ENCODE results near the gene MRPS27.

Gene MRPS27

DNA sequence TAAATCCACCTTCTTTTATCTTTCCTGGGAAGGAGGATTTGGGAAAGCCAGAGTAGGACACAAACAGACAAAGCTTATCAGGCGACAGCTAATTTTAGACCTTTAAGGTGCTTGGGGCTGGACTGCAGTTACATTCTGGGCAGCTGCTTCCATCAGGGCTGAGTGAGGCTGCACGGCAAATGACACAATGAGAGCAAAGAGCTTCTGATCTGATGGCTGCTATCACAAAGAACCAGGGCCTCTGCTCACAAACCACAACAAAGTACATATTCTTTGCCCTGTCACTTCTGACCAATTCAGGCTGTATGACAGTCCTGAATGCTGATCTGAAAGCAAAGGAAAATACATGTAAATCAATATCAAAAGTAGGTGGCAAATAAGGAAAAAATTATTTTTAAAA lies 93.1 kb downstream of the MRPS27 start:
- no peak for ATAC-seq (ENCODE audit: low read depth)
- no peaks in the 10 kb centered on the region for H3K9me3 ChIP-seq (ENCODE audit: severe bottlenecking)
- H3K4me3 ChIP-seq (ENCODE audit: severe bottlenecking): no peak overlapping the region
- TF ChIP-seq, protein P1, sequence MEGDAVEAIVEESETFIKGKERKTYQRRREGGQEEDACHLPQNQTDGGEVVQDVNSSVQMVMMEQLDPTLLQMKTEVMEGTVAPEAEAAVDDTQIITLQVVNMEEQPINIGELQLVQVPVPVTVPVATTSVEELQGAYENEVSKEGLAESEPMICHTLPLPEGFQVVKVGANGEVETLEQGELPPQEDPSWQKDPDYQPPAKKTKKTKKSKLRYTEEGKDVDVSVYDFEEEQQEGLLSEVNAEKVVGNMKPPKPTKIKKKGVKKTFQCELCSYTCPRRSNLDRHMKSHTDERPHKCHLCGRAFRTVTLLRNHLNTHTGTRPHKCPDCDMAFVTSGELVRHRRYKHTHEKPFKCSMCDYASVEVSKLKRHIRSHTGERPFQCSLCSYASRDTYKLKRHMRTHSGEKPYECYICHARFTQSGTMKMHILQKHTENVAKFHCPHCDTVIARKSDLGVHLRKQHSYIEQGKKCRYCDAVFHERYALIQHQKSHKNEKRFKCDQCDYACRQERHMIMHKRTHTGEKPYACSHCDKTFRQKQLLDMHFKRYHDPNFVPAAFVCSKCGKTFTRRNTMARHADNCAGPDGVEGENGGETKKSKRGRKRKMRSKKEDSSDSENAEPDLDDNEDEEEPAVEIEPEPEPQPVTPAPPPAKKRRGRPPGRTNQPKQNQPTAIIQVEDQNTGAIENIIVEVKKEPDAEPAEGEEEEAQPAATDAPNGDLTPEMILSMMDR (IDR thresholded peaks at IDR 0.05; ENCODE audit: poor library complexity, severe bottlenecking): no peak
- no peak overlapping the region for H3K27ac ChIP-seq (ENCODE audit: poor library complexity, severe bottlenecking)
- no peak for DNase-seq (ENCODE audit: low spot score)
- H3K36me3 ChIP-seq (ENCODE audit: low read depth): peaks cover 92% of the 10 kb centered on the region
- H3K27me3 ChIP-seq (ENCODE audit: insufficient read depth, poor library complexity, severe bottlenecking): no peaks in the 10 kb centered on the region
- no peaks in the 10 kb centered on the region for H3K4me1 ChIP-seq (ENCODE audit: insufficient read depth, poor library complexity, severe bottlenecking)

DNA sequence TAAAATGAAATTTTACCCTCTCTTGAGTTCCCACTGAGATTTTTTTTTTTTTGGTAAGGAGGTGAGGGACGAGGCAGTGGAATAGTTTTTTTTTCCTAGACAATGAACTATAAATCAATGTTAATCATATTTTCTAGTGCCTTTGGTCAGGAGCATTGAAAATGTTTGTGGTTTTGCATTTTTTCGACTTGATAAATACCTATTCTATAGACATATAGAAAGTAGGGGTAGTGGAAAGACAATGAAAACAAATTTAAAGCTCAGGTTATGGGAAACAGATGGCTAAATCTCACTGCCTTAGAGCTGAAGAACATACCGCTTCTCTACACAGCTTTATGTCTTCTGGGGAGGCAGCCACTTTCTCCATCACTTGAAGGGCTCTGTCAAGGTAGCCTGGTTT lies 94.3 kb downstream of the MRPS27 start:
- Histone ChIP-seq H3K27ac (ENCODE audit: poor library complexity, severe bottlenecking) (no peak overlapping the region), H3K4me1 (ENCODE audit: insufficient read depth, poor library complexity, severe bottlenecking) (no peaks in the 10 kb centered on the region), H3K36me3 (ENCODE audit: low read depth) (peaks cover 92% of the 10 kb centered on the region), H3K4me3 (ENCODE audit: severe bottlenecking) (no peak overlapping the region), H3K27me3 (ENCODE audit: insufficient read depth, poor library complexity, severe bottlenecking) (no peaks in the 10 kb centered on the region), H3K9me3 (ENCODE audit: severe bottlenecking) (no peaks in the 10 kb centered on the region)
- ATAC-seq (ENCODE audit: low read depth): no peak
- TF ChIP-seq, protein P1 (IDR thresholded peaks at IDR 0.05; ENCODE audit: poor library complexity, severe bottlenecking): no peak
- DNase-seq (ENCODE audit: low spot score): no peak

DNA sequence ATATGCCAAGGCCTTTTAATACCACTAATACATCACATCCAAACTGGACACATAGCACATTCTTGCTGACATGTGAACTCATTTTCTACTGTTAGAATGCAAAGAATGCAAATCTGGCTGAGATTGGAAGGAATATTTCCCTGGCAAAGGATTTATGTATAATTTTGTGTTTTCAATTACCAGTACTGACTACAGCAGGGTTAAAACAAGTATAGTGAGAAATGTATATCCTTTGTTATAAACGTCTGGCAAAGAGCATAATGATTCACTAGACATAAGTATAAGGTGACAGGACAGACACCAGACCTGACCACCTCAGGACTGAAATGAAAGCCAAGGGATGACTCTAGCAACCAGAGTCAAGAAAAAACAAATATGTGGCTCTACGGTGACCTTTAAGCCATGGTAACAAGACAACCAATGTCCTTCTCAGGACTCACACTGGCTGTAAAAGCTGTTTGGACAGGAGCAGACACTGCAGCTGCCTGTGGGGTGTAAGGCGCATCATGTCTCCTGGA lies 95.0 kb downstream of the MRPS27 start:
- Histone ChIP-seq H3K27me3 (ENCODE audit: insufficient read depth, poor library complexity, severe bottlenecking) (no peaks in the 10 kb centered on the region), H3K4me3 (ENCODE audit: severe bottlenecking) (no peak overlapping the region), H3K9me3 (ENCODE audit: severe bottlenecking) (no peaks in the 10 kb centered on the region), H3K36me3 (ENCODE audit: low read depth) (peaks cover 94% of the 10 kb centered on the region), H3K27ac (ENCODE audit: poor library complexity, severe bottlenecking) (no peak overlapping the region), H3K4me1 (ENCODE audit: insufficient read depth, poor library complexity, severe bottlenecking) (no peaks in the 10 kb centered on the region)
- DNase-seq (ENCODE audit: low spot score) (no peak), ATAC-seq (ENCODE audit: low read depth) (no peak)
- TF ChIP-seq, protein P1 (IDR thresholded peaks at IDR 0.05; ENCODE audit: poor library complexity, severe bottlenecking): no peak

DNA sequence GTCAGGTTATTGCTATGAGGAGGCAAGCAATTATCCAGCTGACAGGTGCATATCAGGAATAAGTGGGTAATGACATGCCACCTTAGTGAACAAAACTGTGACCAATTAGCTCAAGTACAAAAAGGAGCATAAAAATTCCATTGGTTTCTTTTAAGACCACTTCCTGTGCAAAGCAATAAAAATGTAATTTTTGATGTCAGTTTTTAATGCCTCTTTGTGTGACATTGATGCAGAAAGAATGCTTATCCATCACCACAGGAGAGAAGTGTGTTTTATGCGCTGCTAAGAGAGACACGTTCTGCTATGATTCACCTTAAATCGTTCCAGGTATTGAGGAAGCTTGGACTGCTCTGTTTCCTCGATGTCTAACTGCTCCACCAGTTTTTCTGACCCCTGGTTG lies 96.7 kb downstream of the MRPS27 start:
- H3K4me1 ChIP-seq (ENCODE audit: insufficient read depth, poor library complexity, severe bottlenecking): no peaks in the 10 kb centered on the region
- no peak overlapping the region for H3K4me3 ChIP-seq (ENCODE audit: severe bottlenecking)
- H3K27me3 ChIP-seq (ENCODE audit: insufficient read depth, poor library complexity, severe bottlenecking): no peaks in the 10 kb centered on the region
- ATAC-seq (ENCODE audit: low read depth) (no peak), DNase-seq (ENCODE audit: low spot score) (no peak)
- no peaks in the 10 kb centered on the region for H3K9me3 ChIP-seq (ENCODE audit: severe bottlenecking)
- TF ChIP-seq, protein P1 (IDR thresholded peaks at IDR 0.05; ENCODE audit: poor library complexity, severe bottlenecking): no peak
- H3K27ac ChIP-seq (ENCODE audit: poor library complexity, severe bottlenecking): no peak overlapping the region
- peaks cover 91% of the 10 kb centered on the region for H3K36me3 ChIP-seq (ENCODE audit: low read depth)

DNA sequence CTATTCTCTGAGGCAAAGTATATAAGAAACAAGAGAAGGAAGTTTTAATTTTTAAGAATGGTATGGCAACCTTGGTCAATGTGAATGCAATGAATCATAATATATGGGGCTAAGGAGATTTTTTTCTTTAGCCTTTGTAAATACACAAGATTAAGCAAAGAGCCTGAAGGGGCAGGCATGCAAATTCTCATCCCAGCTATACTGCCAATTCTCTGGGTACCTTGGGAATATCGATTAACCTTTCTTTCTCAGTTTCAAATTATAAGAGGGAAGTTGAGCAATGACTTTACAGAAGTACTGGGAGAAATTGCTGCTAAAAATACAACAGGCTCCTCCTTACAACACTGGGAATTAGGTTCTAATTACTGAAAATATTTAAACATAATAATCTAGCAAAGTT lies 97.5 kb downstream of the MRPS27 start:
- Histone ChIP-seq H3K9me3 (ENCODE audit: severe bottlenecking) (no peaks in the 10 kb centered on the region), H3K27me3 (ENCODE audit: insufficient read depth, poor library complexity, severe bottlenecking) (no peaks in the 10 kb centered on the region), H3K36me3 (ENCODE audit: low read depth) (peaks cover 87% of the 10 kb centered on the region), H3K4me1 (ENCODE audit: insufficient read depth, poor library complexity, severe bottlenecking) (no peaks in the 10 kb centered on the region), H3K27ac (ENCODE audit: poor library complexity, severe bottlenecking) (no peak overlapping the region), H3K4me3 (ENCODE audit: severe bottlenecking) (no peak overlapping the region)
- TF ChIP-seq, protein P1 (IDR thresholded peaks at IDR 0.05; ENCODE audit: poor library complexity, severe bottlenecking): no peak
- DNase-seq (ENCODE audit: low spot score) (no peak), ATAC-seq (ENCODE audit: low read depth) (no peak)
